Thymus (tissue), 11 donors: Measurements from ENCODE around the gene SLC24A1. TPM values are rescaled to one million over a fixed set of nuclear protein-coding genes. Genes with fewer than 3 reads are reported as not detected.

Experiments
- DNase-seq, 9 donors: peaks; one replicate each; pipeline ENCODE4 v3.0.0-alpha.2; 2013; ENCODE audit warnings: low spot score in 9 of 9, low read depth in 6 of 9, missing footprints in 1 of 9
- H3K27ac ChIP-seq, 2 donors: one replicate each; pipeline ENCODE4 v1.5.1; 2013; ENCODE audit warnings: control low read depth in 1 of 2, low read depth in 1 of 2, low read length in 1 of 2, mild to moderate bottlenecking in 1 of 2, moderate library complexity in 1 of 2
- H3K27me3 ChIP-seq, 2 donors: one replicate each; pipeline ENCODE4 v1.5.1; 2013; ENCODE audit warnings: low read length in 1 of 2; ENCODE audit not compliant: control insufficient read depth in 2 of 2, insufficient read depth in 1 of 2
- H3K36me3 ChIP-seq, 2 donors: one replicate each; pipeline ENCODE4 v1.5.1; 2013; ENCODE audit warnings: low read length in 1 of 2, mild to moderate bottlenecking in 1 of 2, moderate library complexity in 1 of 2; ENCODE audit not compliant: control insufficient read depth in 2 of 2, insufficient read depth in 2 of 2
- H3K4me1 ChIP-seq, 2 donors: one replicate each; pipeline ENCODE4 v1.5.1; 2013; ENCODE audit warnings: low read length in 2 of 2; ENCODE audit not compliant: control insufficient read depth in 2 of 2, insufficient read depth in 2 of 2
- H3K4me3 ChIP-seq, 2 donors: one replicate each; pipeline ENCODE4 v1.5.1; 2013; ENCODE audit warnings: low read length in 2 of 2, control low read depth in 1 of 2, mild to moderate bottlenecking in 1 of 2
- H3K9me3 ChIP-seq, 2 donors: one replicate each; pipeline ENCODE4 v1.5.1; 2013; ENCODE audit warnings: low read length in 1 of 2, mild to moderate bottlenecking in 1 of 2; ENCODE audit not compliant: control insufficient read depth in 2 of 2, insufficient read depth in 1 of 2
- WGBS: extraction: QIAGEN DNeasy Blood & Tissue Kit; methylation state at CpG from one replicate; pipeline ENCODE4 v1.1.7; 2013; 5-methylcytosine and 5-hydroxymethylcytosine counted together
- polyA plus RNA-seq: library from polyadenylated mRNA; stranded (reverse); fragments of 200-250 nt; gene quantifications from one replicate; pipeline ENCODE4 v1.2.3, GENCODE V29; 2013
- total RNA-seq: library from RNA; stranded (reverse); fragments of 120-200 nt; gene quantifications from one replicate; pipeline ENCODE4 v1.2.4, GENCODE V29; 2013
- donor health status: healthy.

SLC24A1 gene
- total and polyA plus RNA-seq, 2 donors: 3.6 to 5.2 TPM

DNA sequence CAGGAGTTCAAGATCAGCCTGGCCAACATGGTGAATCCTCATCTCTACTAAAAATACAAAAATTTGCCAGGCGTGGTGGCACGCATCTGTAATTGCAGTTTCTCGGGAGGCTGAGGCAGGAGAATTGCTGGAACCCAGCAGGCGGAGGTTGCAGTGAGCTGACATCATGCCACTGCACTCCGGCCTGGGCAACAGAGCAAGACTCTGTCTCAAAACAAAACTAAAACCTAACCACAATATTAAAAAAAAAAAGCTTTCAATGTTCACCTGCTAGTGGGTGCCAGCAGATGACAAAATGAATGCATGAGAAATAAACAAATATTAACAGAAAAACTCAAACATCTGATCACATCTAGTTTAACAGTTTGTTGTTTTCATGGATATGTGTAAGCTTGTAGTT lies 9.0 kb downstream of the SLC24A1 start:
- no peaks in the 10 kb centered on the region for H3K27me3 ChIP-seq
- H3K36me3 ChIP-seq: no peaks in the 10 kb centered on the region
- H3K4me3 ChIP-seq: no peak overlapping the region
- no peak for DNase-seq
- H3K9me3 ChIP-seq: no peaks in the 10 kb centered on the region
- H3K27ac ChIP-seq: no peak overlapping the region
- WGBS: 98% methylated on average over 5 of the region's 5 CpGs
- no peaks in the 10 kb centered on the region for H3K4me1 ChIP-seq

- no peak for DNase-seq
- 98% methylated on average over 6 of the region's 6 CpGs for WGBS
- H3K4me1 ChIP-seq: no peaks in the 10 kb centered on the region
- H3K4me3 ChIP-seq: no peak overlapping the region
- H3K36me3 ChIP-seq: no peaks in the 10 kb centered on the region
- H3K27ac ChIP-seq: no peak overlapping the region
- H3K27me3 ChIP-seq: no peaks in the 10 kb centered on the region
- H3K9me3 ChIP-seq: no peaks in the 10 kb centered on the region
Observed at GRCh38 chr15:65631503-65631902, 9.8 kb downstream of the SLC24A1 start.

- no peaks in the 10 kb centered on the region for H3K4me1 ChIP-seq
- H3K9me3 ChIP-seq: no peaks in the 10 kb centered on the region
- H3K27me3 ChIP-seq: no peaks in the 10 kb centered on the region
- no peak overlapping the region for H3K4me3 ChIP-seq
- no peak for DNase-seq
- WGBS: 95% methylated on average over 4 of the region's 4 CpGs
- H3K36me3 ChIP-seq: no peaks in the 10 kb centered on the region
- H3K27ac ChIP-seq: no peak overlapping the region
Observed at GRCh38 chr15:65632780-65633375, 11.1 kb downstream of the SLC24A1 start.

DNA sequence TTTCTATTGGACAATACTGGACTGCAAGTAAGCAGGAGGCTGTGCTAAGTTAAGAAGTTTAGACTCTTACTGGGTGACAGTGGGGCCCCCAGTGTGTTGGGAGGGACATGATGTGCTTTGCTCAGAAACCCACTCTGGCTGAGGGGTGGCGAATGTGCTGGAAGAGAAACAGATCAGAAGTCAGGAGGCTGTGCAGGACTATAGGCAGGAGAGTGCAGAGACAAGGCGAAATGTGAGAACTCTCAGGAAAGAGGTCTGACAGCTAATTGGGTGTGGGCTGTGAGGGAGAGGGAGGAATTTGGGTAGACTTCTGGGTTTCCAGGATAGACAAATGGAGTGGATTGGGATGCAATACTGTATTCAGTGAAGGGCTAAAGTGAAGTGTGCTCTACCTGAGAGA lies 12.0 kb downstream of the SLC24A1 start:
- H3K4me1 ChIP-seq: no peaks in the 10 kb centered on the region
- no peak for DNase-seq
- H3K36me3 ChIP-seq: no peaks in the 10 kb centered on the region
- 93% methylated on average over 2 of the region's 2 CpGs for WGBS
- H3K27me3 ChIP-seq: no peaks in the 10 kb centered on the region
- H3K4me3 ChIP-seq: no peak overlapping the region
- H3K9me3 ChIP-seq: no peaks in the 10 kb centered on the region
- H3K27ac ChIP-seq: no peak overlapping the region

- 100% methylated on average over 1 of the region's 1 CpG for WGBS
- Histone ChIP-seq H3K4me3 (no peak overlapping the region), H3K4me1 (no peaks in the 10 kb centered on the region), H3K27ac (no peak overlapping the region), H3K36me3 (no peaks in the 10 kb centered on the region), H3K27me3 (no peaks in the 10 kb centered on the region), H3K9me3 (no peaks in the 10 kb centered on the region)
- no peak for DNase-seq
Observed at GRCh38 chr15:65634356-65634755, 12.6 kb downstream of the SLC24A1 start.

DNA sequence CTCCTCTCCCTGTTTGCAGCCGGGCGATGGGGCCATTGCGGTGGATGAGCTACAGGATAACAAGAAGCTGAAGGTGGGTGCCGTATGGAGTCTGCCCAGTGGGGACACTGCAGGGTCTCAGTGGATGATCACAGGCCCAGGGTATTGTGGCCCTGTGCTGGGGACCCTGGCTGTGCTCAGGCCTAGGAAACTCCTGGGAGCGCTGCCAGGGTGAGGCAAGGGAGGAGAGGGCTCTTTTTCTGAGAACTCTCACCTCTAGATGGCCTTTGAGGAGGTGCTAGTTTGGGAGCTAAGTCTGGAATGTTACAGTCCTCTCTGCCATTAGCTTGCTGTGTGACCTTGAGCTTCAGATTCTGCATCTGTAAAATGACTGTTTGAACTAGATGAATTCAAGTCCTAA lies 16.4 kb downstream of the SLC24A1 start:
- no peak overlapping the region for H3K27ac ChIP-seq
- DNase-seq: no peak
- H3K4me1 ChIP-seq: no peaks in the 10 kb centered on the region
- WGBS: 97% methylated on average over 5 of the region's 5 CpGs
- H3K27me3 ChIP-seq: no peaks in the 10 kb centered on the region
- H3K9me3 ChIP-seq: no peaks in the 10 kb centered on the region
- no peak overlapping the region for H3K4me3 ChIP-seq
- no peaks in the 10 kb centered on the region for H3K36me3 ChIP-seq

DNA sequence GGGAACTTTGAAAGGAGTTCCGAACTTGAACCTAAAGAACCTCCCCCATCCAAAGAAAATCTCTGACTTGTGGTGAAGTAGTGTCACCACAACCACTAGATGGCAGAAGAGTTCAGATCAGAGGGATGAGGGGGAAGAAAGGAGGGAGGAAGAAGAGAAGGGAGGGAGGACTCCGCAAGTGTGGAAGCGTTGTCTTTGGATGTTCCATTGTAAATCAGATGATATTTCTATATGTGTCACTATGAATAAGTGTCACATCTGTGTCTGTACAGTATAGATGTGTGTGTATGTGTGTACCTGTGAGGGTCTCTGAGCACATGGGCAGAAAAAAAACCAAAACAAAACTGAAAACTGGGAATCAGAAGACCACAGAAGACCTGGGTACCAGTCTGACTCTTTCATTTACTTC lies 16.9 kb downstream of the SLC24A1 start:
- Histone ChIP-seq H3K27me3 (no peaks in the 10 kb centered on the region), H3K4me3 (no peak overlapping the region), H3K27ac (no peak overlapping the region), H3K9me3 (no peaks in the 10 kb centered on the region), H3K4me1 (no peaks in the 10 kb centered on the region), H3K36me3 (no peaks in the 10 kb centered on the region)
- WGBS: 9% methylated on average over 3 of the region's 3 CpGs
- DNase-seq: peak; percentile 32 to 84 (median 63)

DNA sequence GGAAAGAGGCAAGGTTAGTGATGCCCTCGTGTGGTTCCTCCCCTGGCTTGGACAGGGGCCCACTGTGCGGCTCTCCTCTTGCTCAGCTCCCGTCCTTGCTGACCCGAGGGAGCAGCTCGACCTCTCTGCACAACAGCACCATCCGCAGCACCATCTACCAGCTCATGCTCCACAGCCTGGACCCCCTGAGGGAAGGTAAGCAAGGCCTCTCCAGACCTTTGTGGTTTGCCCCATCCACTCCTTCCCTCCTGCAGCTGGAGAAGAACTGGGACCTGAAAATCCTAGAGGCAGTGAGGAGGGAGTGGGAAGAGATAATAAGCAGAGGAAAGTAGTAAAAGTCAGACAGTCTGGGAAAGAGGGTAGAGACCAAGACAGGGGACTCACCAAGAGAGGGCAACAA lies 17.8 kb downstream of the SLC24A1 start:
- Histone ChIP-seq H3K36me3 (peaks cover 0 to 3% of the 10 kb centered on the region in 2 donors), H3K27ac (no peak overlapping the region), H3K9me3 (no peaks in the 10 kb centered on the region), H3K4me3 (no peak overlapping the region), H3K27me3 (no peaks in the 10 kb centered on the region), H3K4me1 (no peaks in the 10 kb centered on the region)
- 97% methylated on average over 6 of the region's 6 CpGs for WGBS
- no peak for DNase-seq

DNA sequence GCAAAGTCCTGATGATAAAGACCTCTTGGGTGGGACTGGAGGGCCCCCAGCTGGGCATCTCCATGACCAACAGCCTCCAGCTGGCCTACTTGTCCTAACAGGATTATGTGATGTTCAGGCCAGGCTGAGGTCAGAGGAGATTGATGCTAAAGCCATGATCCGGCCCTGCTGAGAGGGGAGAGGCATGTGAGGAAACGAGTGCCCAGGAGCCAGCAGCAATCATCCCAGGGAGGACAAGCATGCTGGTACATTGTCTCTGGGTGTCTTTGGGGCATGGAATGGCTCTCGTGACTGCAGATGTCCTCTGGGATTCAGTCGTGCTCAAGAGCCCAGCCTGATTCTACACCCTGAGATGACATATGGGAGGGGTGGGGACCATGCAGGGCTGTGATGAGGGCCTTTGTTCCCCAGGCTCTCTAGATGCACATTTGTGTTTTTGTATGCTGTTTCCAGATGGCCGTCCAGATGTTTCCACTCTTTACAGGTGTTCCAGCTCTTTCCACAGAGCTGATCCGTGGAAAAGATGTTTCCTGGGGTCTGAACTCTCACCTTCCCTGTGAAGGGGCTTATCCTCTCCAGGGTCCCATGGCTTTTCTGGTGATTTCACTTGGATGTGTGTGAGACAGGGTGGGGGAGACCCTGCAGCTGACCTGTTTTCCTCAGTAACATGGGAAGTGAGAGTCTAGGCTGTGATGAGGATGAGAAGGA lies 20.2 kb downstream of the SLC24A1 start:
- H3K27ac ChIP-seq: no peak overlapping the region
- no peak for DNase-seq
- 91% methylated on average over 6 of the region's 6 CpGs for WGBS

More for the DNA sequence above, 20.2 kb downstream of the SLC24A1 start:
- Histone ChIP-seq H3K4me3 (no peak overlapping the region), H3K4me1 (no peaks in the 10 kb centered on the region), H3K36me3 (peaks cover 0 to 3% of the 10 kb centered on the region in 2 donors), H3K9me3 (no peaks in the 10 kb centered on the region), H3K27me3 (no peaks in the 10 kb centered on the region)
